Astrocyte of the spinal cord (primary cell): ENCODE data around the gene PALB2.

Experiments used
- DNase-seq: peaks from one replicate; pipeline ENCODE4 v3.0.0; 2011; ENCODE audit warnings: low read depth, low spot score
- H3K4me3 ChIP-seq: 2 replicates; pipeline ENCODE4 v1.5.1; 2011; ENCODE audit warnings: low read depth, mild to moderate bottlenecking, low read length, moderate library complexity
- CTCF ChIP-seq: IDR thresholded peaks from 2 replicates; pipeline ENCODE4 v1.5.1; 2012; ENCODE audit warnings: low read depth, mild to moderate bottlenecking, low read length, inconsistent platforms
- in situ Hi-C: cut with HindIII; loops from 2 replicates; pipeline ENCODE4 v1.10.0; 2017; ENCODE audit warnings: low sequenced_read_pairs

The PALB2 gene

DNA sequence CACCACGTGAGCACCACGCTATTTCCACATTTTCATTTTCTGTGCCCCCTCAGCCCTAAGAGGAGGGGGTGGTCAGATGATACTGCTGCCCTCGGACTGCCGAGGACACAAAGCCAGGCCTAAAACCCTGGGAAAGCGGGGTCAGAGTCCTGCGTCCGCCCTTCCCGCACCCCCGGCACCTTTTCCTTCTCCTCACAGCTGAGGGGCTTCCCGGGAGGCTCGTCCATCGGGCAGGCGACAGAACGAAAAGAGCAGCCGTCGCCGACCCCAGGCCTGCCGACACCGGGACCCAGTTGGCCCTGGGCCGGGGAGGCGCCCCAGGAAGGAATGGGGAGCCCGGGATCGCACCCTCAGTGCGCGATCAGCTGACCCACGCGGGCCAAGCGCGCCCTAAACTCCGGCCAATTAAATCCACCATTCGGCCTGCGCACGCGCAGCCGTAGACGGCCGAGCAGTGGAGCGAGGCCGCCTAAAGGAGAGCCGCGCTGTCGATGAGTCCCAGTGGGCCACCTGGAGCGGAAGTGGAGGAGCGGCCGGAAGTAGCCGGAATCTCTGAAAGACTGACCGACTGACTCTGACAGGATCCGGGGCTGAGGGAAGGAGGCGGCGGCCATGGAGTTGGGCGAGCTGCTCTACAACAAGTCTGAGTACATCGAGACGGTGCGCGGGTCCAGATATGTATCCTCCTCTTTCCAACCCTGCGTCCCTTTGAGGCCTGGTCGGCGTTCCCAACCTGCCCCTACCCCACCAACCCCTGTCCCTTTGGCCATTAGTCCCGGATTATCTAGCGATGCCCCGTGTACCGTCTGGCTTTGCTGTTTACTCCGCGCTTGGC lies at the start of gene PALB2, which contains the start of gene DCTN5:
TSS of gene PALB2 (minus strand) at position 380 of the 835 bp plus-strand sequence. CDS start at position 227, 153 bp downstream.
TSS of gene DCTN5 (plus strand) at position 536 of the 835 bp plus-strand sequence. CDS start at position 613, 77 bp downstream.
- in situ Hi-C loops = no loop called here
- H3K4me3 ChIP-seq = peak within 1 kb of the TSS; percentile 100
- TF ChIP-seq CTCF = no peak
- peak; percentile 94 for DNase-seq

GRCh38 chr16:23689442-23690187 lies 48.5 kb upstream of the PALB2 start:
- DNase-seq = no peak
- no peak overlapping the region for H3K4me3 ChIP-seq
- TF ChIP-seq CTCF = no peak
- in situ Hi-C loops = no loop called here

- in situ Hi-C loops = no loop called here
These were observed 46.1 kb upstream of the PALB2 start for GRCh38 chr16:23687034-23687808.

DNA sequence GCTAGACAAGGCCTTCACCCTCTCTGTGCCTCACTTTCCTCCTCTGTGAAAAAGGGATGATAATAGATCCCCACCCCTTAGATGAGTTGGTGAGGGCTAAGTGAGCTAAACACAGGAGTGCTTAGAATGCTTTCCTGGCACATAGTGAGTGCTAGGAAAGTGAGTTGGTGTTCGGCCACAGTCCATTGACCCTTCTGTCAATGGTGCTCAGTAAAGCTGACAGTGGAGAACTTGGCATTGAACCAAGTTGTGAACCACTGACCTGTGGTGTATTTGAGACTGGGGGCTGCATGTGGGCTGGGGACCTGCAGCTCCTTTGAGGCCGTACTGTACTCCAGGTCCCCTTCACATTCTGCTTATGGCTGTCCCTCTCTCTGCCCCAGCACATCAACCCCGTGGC lies 42.4 kb upstream of the PALB2 start:
- no peak for TF ChIP-seq CTCF
- in situ Hi-C loops = no loop called here
- no peak overlapping the region for H3K4me3 ChIP-seq
- no peak for DNase-seq

More at GRCh38 chr16:23687034-23687808, 46.1 kb upstream of the PALB2 start:
- H3K4me3 ChIP-seq = no peak overlapping the region
- DNase-seq = no peak
- no peak for TF ChIP-seq CTCF

- no peak for DNase-seq
- TF ChIP-seq CTCF = no peak
- in situ Hi-C loops = no loop called here
- H3K4me3 ChIP-seq = no peak overlapping the region
These were observed 41.1 kb upstream of the PALB2 start for GRCh38 chr16:23682181-23682580.

- in situ Hi-C loops = no loop called here
- peak overlapping the region; percentile 70 for H3K4me3 ChIP-seq
- no peak for TF ChIP-seq CTCF
- no peak for DNase-seq
These were observed 38.9 kb upstream of the PALB2 start for GRCh38 chr16:23679986-23680336.
